SH-SY5Y (cell line): ENCODE results near the gene PLCG2.

Experiments
- GATA2 ChIP-seq: IDR thresholded peaks from 2 replicates; pipeline ENCODE4 v1.6.1; 2011; ENCODE audit warnings: mild to moderate bottlenecking, low read depth, low read length
- GATA3 ChIP-seq: IDR thresholded peaks from 2 replicates; pipeline ENCODE4 v1.6.1; 2011; ENCODE audit warnings: low read depth, mild to moderate bottlenecking, low read length, moderate library complexity

DNA sequence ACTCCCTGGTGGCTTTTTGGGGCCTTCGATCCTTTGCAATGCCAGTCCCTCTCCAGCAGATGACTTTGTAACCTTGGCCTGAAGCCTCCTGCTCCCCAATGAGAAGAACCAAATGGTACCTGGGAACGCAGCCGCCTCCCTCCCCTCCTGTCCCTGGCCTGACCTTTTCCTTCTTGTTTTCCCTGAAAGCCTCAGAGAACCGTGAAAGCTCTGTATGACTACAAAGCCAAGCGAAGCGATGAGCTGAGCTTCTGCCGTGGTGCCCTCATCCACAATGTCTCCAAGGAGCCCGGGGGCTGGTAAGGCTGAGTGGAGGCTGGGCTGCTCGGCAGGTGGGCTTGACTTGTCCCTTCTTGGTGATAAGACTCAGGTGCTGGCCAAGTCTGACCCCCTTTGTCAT, 144.2 kb downstream of the PLCG2 start:
- TF ChIP-seq GATA2 (no peak), GATA3 (no peak)
